Calu3 (cell line): Measurements from ENCODE around the gene EPN3. TPM values are rescaled to one million over a fixed set of nuclear protein-coding genes. Genes with fewer than 3 reads are reported as not detected.

Experiments
- BruUV-seq: library from RNA; stranded (reverse); fragments of 400-500 nt; replicated peaks from 2 replicates; lab custom pipeline; 2021; lab: Mats Ljungman, UMichigan
- CTCF ChIA-PET: fragments of 300-600 bp; sonication (Branson Sonifier 250); formaldehyde crosslinking; loops from one replicate; lab custom pipeline; 2022; ENCODE audit warnings: antibody characterized with exemption; lab: Charles Lee
- DNase-seq: peaks from one replicate; pipeline ENCODE4 v3.0.0; 2022
- H3K27ac Mint-ChIP-seq: one replicate; pipeline ENCODE4 v1.8.0; 2022; ENCODE audit warnings: mixed read lengths; ENCODE audit not compliant: unreplicated experiment
- H3K27me3 Mint-ChIP-seq: one replicate; pipeline ENCODE4 v1.8.0; 2022; ENCODE audit warnings: mixed read lengths; ENCODE audit not compliant: unreplicated experiment
- H3K36me3 Mint-ChIP-seq: one replicate; pipeline ENCODE4 v1.8.0; 2022; ENCODE audit warnings: mild to moderate bottlenecking, moderate library complexity, mixed read lengths; ENCODE audit not compliant: insufficient read depth, unreplicated experiment
- H3K4me1 Mint-ChIP-seq: one replicate; pipeline ENCODE4 v1.8.0; 2022; ENCODE audit warnings: mild to moderate bottlenecking, low read depth, mixed read lengths; ENCODE audit not compliant: unreplicated experiment
- H3K4me3 Mint-ChIP-seq: one replicate; pipeline ENCODE4 v1.8.0; 2022; ENCODE audit warnings: mild to moderate bottlenecking, low read depth, moderate library complexity, mixed read lengths; ENCODE audit not compliant: unreplicated experiment
- H3K9me3 Mint-ChIP-seq: one replicate; pipeline ENCODE4 v1.8.0; 2022; ENCODE audit warnings: low read depth, mixed read lengths; ENCODE audit not compliant: unreplicated experiment
- CTCF ChIP-seq: fragments of 200-600 bp; IDR thresholded peaks from one replicate; pipeline ENCODE4 v1.8.0; 2022; ENCODE audit warnings: antibody characterized with exemption; ENCODE audit not compliant: unreplicated experiment
- intact Hi-C: fragments of 100-400 bp; cut with micrococcal nuclease; formaldehyde crosslinking; loops from one replicate; pipeline ENCODE4 v1.10.0; 2022; ENCODE audit not compliant: unreplicated experiment
- total RNA-seq: library from RNA; stranded (reverse); gene quantifications from 2 replicates; pipeline ENCODE4 v1.2.3, GENCODE V29; 2022

Gene EPN3
- total RNA-seq, 1 experiment from 2014 or later = 41.9 TPM

- no peak for TF ChIP-seq CTCF
- no peak for DNase-seq
- H3K4me3 Mint-ChIP-seq = no peak overlapping the region
- H3K27me3 Mint-ChIP-seq = peaks cover 25% of the 10 kb centered on the region
- H3K27ac Mint-ChIP-seq = no peak overlapping the region
- no peaks in the 10 kb centered on the region for H3K4me1 Mint-ChIP-seq
- CTCF ChIA-PET = interaction anchor here (0.8 to 1.9 kb wide), 3 partner anchors 27 to 151 kb away, joined by 3 to 5 read pairs (median 3); partner anchors contain the start of gene LRRC59
- peaks cover 4% of the 10 kb centered on the region for H3K36me3 Mint-ChIP-seq
- no TSS peak for BruUV-seq
- intact Hi-C loops = no loop called here
- no peaks in the 10 kb centered on the region for H3K9me3 Mint-ChIP-seq
Measured at GRCh38 chr17:50520483-50520882, 12.1 kb upstream of the EPN3 start.

- H3K4me1 Mint-ChIP-seq = no peaks in the 10 kb centered on the region
- no peak overlapping the region for H3K27ac Mint-ChIP-seq
- H3K9me3 Mint-ChIP-seq = no peaks in the 10 kb centered on the region
- CTCF ChIA-PET = interaction anchor here (0.8 to 1.9 kb wide), 3 partner anchors 17 to 242 kb away, joined by 3 to 6 read pairs (median 5); no protein-coding TSS in a partner anchor
- no peak overlapping the region for H3K4me3 Mint-ChIP-seq
- H3K36me3 Mint-ChIP-seq = peaks cover 4% of the 10 kb centered on the region
- no peak for DNase-seq
- H3K27me3 Mint-ChIP-seq = peaks cover 24% of the 10 kb centered on the region
- no peak for TF ChIP-seq CTCF
- no TSS peak for BruUV-seq
- intact Hi-C loops = no loop called here
Measured at GRCh38 chr17:50521514-50521913, 11.0 kb upstream of the EPN3 start.

GRCh38 chr17:50522766-50523165 is 9.8 kb upstream of the EPN3 start:
- no peak for DNase-seq
- Mint-ChIP-seq H3K9me3 (no peaks in the 10 kb centered on the region), H3K4me3 (no peak overlapping the region), H3K4me1 (no peaks in the 10 kb centered on the region), H3K27me3 (peaks cover 12% of the 10 kb centered on the region), H3K27ac (no peak overlapping the region), H3K36me3 (peaks cover 4% of the 10 kb centered on the region)
- intact Hi-C loops = no loop called here
- no TSS peak for BruUV-seq
- no peak for TF ChIP-seq CTCF
- CTCF ChIA-PET = no interaction called here

- TF ChIP-seq CTCF = no peak
- no peaks in the 10 kb centered on the region for H3K36me3 Mint-ChIP-seq
- intact Hi-C loops = no loop called here
- H3K4me3 Mint-ChIP-seq = no peak overlapping the region
- H3K4me1 Mint-ChIP-seq = no peaks in the 10 kb centered on the region
- no TSS peak for BruUV-seq
- H3K27ac Mint-ChIP-seq = no peak overlapping the region
- peaks cover 11% of the 10 kb centered on the region for H3K27me3 Mint-ChIP-seq
- CTCF ChIA-PET = no interaction called here
- no peaks in the 10 kb centered on the region for H3K9me3 Mint-ChIP-seq
- no peak for DNase-seq
Measured at GRCh38 chr17:50523208-50523607, 9.3 kb upstream of the EPN3 start.
